Stimulated activated CD4-positive, alpha-beta T cell treated with anti-CD3 and anti-CD28 coated beads, TNF-alpha, amount 100 ng/mL, for 24 hours (primary cell): ENCODE results near the gene RBFOX2.
"Not testable (repeated sequence)": the region's sequence is repeated elsewhere in the genome, so short reads cannot be mapped to it uniquely, and the experiment has no call there.

ENCODE experiments used
- DNase-seq, 3 experiments: peaks; one replicate each; pipeline ENCODE4 v3.0.0-alpha.2; 2020; ENCODE audit warnings: low read depth in 3 of 3

The RBFOX2 gene

GRCh38 chr22:35781898-35782297, 246.7 kb downstream of the RBFOX2 start:
- DNase-seq: no peak

DNA sequence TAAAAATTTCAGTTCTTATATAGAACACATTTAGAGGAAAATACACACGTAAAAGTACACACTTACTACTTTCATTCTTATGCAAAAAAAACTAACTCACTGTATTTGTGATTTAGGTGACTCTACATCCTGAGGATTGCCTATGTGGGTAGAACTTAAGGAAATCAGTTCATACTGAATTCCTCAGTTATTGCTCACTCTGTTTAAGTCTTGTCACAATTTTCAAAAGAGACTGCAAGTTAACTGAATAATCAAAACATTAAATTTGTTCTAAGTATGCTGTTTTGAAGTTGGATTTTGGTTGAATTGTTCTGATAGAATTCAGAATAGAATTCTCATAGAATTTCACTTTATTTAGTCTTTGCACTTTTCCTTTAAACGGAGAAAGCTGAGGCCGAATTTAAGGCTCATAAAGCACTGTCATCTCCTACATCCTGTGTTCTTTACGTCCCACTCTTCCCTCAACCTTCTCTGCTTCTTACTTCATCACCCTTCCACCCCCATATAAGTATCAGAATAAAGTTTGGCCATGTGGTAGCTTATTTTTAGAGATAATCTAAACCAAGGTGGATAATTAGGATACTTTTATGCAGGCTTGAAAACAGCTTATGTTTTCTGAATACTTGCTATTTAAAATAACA, 251.2 kb downstream of the RBFOX2 start:
- DNase-seq: no peak

DNA sequence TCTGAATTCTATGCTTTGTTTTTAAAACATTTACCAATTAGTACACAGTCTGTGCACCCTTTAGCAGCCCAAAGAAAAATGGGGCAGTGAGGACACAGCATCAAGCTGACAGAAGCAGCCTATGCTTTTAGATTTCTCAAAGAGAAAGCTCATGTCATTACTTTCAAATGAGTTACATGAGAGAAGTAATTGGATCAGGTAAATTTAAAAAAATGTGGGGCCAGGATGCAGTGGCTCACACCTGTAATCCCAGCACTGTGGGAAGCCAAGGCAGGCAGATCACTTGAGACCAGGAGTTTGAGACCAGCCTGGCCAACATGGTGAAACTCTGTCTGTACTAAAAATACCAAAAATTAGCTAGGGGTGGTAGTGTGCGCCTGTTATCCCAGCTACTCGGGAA, 253.3 kb downstream of the RBFOX2 start:
- no peak for DNase-seq

DNA sequence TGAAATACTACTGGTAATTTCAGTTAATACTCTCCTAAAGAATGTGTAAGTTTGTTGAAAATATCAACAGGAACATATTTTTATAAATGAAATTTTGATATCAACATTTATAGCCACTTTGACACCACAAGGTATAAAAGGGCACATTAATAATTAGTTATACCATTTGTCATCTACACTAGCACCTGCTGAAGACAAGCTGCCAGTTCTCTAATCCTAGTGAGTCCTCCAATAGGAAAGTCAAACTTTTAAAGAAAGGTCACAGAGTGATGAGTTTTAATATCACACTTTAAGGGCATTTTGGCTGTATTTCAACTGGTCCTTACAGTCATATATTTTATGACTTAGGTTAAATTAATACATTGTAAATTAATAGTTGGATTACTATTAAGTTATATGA, 258.6 kb downstream of the RBFOX2 start:
- no peak for DNase-seq

GRCh38 chr22:35766654-35767580, 261.7 kb downstream of the RBFOX2 start:
- DNase-seq: no peak

GRCh38 chr22:35761037-35761436, 267.6 kb downstream of the RBFOX2 start:
- DNase-seq: no peak

- DNase-seq: no peak
Observed at GRCh38 chr22:35758394-35758793, 270.2 kb downstream of the RBFOX2 start.

GRCh38 chr22:35756722-35757121, 271.9 kb downstream of the RBFOX2 start:
- DNase-seq: no peak

- DNase-seq: no peak
Observed at GRCh38 chr22:35754761-35755160, 273.9 kb downstream of the RBFOX2 start.

DNA sequence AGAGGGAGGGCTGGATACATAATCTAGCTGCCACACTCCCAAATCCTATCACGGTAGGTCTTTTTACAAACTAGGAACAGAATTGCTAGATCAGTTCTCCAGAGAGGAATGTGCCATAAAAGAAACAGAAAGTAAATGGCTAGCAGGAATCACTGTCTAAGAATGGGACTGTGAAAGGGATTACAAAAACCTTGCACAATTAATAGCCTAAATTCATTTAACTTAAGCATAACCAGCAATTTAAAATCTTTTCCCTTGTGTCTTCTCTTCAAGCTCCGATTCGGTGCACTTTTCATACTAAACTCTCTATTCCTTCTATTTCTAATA, 275.8 kb downstream of the RBFOX2 start:
- DNase-seq: no peak

GRCh38 chr22:35752006-35752862, 276.4 kb downstream of the RBFOX2 start:
- DNase-seq: no peak

DNA sequence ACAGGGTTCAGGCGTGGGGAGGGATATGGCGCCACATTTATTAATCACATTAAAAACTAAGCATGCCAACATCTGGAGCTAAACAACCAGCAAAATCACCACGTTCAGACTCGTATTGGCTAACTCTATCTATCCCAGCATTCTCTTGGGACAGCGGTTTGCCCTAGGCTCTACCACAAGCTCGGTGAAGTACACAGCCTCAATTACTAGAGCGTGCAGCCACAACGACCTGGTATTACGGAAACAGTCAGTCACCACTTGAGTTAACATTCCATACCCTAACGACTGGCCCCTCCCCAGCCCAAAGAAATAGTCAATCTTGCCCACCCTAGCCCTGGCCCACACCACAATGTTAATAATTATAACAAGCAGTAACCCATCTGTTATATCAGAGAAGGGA, 278.8 kb downstream of the RBFOX2 start:
- no peak for DNase-seq

DNA sequence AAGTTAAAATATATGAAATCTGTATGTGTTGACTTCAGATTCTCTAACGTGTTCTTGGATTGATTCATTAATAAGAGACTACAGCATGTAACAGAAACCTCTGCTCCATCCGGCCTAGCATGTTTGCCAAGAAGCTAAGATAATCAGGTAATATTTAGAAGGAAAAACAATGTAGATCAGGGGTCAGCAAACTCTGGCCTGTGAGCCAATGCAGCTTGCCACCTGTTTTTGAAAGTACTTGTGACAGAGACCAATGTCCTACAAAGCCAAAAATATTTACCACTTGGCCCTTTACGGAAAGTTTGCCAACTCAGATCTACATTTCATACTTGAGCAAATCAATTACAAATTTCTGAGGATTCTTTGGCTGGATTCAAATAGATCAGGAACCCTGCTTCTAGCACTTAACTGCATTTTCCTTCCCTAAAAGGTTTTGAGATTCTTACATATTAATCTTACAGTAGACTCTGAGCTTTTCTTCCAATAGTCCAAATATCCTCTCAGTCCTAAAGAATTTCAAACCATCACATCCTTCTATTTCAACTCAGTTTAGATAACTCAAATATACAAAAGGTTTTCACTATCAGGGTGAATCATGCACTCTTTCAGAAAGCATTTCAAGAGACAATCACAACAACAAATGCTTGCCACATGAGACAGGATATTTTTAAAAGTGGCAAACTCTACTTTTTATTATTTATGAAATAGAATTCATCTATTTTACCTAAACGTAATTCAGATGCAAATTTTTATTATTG, 281.5 kb downstream of the RBFOX2 start:
- no peak for DNase-seq

GRCh38 chr22:35746248-35746647, 282.4 kb downstream of the RBFOX2 start:
- DNase-seq: no peak

GRCh38 chr22:35743326-35743860, 285.2 kb downstream of the RBFOX2 start:
- no peak for DNase-seq

DNA sequence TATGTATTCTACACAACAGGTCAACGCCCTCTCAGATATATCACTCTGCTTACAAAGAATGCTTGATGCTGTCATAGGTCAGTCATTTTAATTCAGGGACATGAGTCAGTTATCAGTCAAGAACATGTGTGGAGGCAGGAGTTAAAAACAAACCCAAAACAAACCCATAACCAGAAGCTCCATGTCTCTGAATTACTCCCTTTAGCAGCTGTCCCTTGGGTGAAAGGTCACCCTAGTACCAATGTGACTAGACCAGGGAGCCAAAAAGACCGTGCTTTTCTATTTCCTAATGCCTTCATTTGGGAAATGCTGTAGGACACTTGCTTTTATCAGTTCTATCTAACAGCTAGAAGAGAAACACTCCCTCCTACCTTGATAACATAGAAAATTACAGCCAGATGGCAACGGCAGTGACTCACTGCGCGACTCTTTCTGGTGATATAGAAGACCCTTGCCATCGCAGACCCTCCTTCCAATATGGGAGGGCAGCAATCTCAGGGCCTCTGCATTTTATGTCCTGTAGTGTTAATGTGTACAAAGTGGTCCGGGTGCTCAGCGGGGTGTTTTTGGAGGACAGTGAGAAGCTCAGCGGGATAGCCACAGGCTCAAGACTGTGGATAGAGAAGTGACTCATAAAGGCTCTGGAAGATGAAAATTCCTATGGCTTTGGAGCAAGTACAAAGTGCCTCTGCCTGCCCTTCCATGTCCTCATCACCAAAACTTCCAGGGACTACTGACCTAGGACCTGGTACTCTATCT, 286.1 kb downstream of the RBFOX2 start:
- DNase-seq: no peak

GRCh38 chr22:35740616-35741015, 288.0 kb downstream of the RBFOX2 start:
- DNase-seq: no peak

DNA sequence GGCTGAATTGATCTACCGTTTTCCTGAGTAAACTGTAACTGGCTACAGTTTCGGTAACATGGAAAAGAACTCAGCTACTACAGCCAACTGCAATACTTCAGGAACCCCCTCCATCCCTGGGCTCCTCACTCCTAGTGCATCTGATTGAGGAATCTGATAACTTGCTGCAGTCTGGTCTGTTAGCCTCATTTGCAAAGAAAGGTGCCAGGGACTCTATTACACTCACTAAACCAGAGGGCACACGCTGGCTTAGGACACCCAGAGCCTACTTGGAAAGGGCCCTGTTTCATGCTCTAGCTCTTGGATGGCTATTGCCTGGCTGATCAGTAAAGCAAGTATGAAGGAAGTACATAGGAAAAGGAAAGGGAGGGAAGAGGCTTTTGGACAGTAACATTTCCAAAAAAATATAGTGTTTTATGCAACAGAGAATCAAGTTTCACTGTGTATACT, 288.7 kb downstream of the RBFOX2 start:
- no peak for DNase-seq

DNA sequence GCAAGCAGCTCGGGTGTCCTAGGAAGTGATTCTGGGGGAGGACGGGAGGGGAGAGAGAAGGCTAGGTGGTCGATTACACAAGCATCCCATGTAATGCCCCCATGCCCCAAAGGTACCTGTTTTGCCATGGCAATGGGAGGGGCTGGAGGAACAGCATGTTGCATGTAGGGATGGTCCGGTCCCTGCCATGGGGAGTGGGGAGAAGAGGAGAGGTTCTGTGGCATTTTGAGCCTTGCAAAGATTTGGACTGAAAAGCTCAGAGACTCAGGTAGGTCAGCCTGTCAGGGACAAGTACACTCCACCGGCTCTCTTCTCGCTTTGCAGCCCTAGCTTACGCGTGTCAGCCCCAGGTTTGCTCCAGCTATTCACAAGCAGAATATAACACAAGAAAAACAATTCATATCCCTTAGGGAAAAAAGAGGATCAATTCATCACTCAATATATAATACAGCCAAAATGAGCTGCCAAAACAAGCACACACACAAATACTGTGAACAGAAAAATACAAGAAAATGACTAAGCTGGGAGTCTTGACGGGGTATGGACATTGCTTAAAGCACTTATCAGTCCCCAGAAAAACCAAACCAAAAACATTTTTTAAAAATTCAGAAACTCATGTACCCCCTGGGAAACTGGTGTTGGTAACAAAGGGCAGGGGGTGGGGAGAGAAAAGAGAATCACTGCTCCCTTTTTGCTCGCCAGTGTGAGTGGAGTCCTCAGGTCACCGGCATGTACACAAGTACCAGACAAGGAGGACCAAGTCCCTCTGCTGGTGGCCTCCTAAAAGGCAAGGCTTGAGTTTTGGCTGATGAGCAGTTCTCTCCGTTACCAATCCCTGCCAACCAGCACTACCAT, 289.3 kb downstream of the RBFOX2 start:
- DNase-seq: no peak

- DNase-seq: not testable (repeated sequence)
Observed at GRCh38 chr22:35737886-35738285, 290.7 kb downstream of the RBFOX2 start.
